Measurements from ENCODE around the gene ISM1. TPM values are rescaled to one million over a fixed set of nuclear protein-coding genes. Genes with fewer than 3 reads are reported as not detected.

The ISM1 gene
- total and polyA plus RNA-seq, 10 donors, result 0.46 to 19.5 (median 10.6) TPM

DNA sequence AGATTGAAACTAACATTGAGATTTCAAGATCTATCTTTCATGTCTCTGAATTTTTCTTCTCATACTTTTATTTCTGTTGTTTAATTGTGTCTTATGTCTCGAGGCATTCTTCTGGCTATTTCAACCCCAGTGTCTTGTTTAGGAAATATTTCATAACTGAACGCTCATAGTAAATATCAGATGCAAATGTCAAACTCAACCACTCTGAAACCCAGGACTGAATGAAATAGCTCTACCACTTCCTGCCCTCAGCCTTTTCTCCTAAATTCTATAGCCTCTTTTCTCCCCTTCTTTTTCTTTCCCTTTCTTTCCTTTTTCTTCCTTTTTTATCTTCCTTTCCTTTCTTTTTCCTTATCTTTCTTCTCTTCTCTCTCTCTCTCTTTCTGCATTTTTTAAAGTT, 7.7 kb downstream of the ISM1 start:
- intact Hi-C loops (cut with DNase I; ENCODE audit: low total_unique reads), result no loop called here
- Histone ChIP-seq H3K4me1 (peaks cover 0 to 6% (median 0%) of the 10 kb centered on the region in 6 donors), H3K4me3 (no peak overlapping the region), H3K36me3 (no peaks in the 10 kb centered on the region), H3K9me3 (peaks cover 0 to 7% (median 0%) of the 10 kb centered on the region in 8 donors), H3K27me3 (replicated peaks in 1 of 7) (peaks cover 0 to 12% (median 0%) of the 10 kb centered on the region in 7 donors), H3K27ac (no peak overlapping the region)
- DNase-seq, result no peak
- TF ChIP-seq POLR2A (IDR thresholded peaks at IDR 0.05) (no peak), POLR2AphosphoS5 (IDR thresholded peaks at IDR 0.05) (no peak)
- TF ChIP-seq, protein P1, sequence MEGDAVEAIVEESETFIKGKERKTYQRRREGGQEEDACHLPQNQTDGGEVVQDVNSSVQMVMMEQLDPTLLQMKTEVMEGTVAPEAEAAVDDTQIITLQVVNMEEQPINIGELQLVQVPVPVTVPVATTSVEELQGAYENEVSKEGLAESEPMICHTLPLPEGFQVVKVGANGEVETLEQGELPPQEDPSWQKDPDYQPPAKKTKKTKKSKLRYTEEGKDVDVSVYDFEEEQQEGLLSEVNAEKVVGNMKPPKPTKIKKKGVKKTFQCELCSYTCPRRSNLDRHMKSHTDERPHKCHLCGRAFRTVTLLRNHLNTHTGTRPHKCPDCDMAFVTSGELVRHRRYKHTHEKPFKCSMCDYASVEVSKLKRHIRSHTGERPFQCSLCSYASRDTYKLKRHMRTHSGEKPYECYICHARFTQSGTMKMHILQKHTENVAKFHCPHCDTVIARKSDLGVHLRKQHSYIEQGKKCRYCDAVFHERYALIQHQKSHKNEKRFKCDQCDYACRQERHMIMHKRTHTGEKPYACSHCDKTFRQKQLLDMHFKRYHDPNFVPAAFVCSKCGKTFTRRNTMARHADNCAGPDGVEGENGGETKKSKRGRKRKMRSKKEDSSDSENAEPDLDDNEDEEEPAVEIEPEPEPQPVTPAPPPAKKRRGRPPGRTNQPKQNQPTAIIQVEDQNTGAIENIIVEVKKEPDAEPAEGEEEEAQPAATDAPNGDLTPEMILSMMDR (IDR thresholded peaks at IDR 0.05 in 8 of 11, conservative IDR thresholded peaks at IDR 0.05 in 3 of 11), result no peak
- 54 to 68% (median 59%) methylated on average over 2 of the region's 2 CpGs for WGBS, 5 donors

DNA sequence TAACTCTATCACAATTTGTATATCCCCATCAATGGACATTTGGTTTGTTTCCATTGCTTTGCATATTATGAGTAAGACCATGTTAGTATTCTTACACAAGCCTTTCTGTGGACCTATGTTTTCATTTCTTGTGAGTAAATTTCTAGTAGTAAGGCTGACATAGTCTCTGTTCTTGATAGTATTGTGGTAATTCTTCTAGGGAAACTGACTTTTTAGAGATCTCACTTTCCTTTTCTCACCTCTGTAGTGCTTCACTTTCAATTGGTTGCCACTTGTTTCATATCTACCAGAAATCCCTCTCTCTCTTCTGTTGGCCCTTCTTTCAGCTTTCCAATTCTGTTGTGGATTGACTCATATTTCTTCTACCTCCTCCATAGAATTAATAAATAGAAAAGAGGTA, 8.5 kb downstream of the ISM1 start:
- no peaks in the 10 kb centered on the region for H3K36me3 ChIP-seq
- intact Hi-C loops (cut with DNase I; ENCODE audit: low total_unique reads), result no loop called here
- DNase-seq, result no peak

DNA sequence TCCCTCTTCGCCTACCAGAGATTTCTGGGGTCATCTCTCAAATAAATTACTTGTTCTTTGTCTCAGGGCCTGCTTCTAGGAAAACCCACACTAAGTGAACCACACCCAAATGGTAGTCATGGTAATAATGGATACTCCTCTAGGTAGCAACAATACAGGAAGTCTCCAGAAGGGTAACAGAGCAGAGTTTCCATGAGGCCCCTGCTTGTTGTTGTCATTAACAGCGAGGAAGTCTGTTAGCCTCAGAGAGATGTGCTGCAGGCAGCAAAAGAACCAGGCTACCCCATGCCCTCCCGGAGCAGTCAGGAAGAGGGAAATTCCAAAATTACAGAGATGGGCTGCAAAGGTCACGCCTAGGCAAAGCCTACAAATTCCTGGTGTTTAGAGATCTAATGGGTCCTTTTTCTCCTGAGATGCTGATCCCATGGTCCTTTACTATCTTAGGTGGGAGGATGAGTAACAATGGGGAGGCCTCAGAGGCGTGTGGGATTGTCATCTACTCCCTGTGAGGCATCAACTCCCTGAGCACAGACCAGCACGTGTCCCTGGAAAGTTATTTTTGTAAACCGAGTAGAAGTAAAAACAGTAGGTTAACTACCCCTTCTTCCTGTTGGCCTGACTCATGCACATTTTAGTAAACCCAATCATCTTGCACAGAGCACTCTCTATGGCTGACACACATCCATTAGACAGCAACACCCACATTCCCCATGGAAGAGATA, 10.1 kb downstream of the ISM1 start:
- H3K4me1 ChIP-seq, result peaks cover 0 to 6% (median 0%) of the 10 kb centered on the region in 6 donors
- H3K27ac ChIP-seq, result peak overlapping the region in 2 of 8 donors; percentile 2 to 56
- no peak for TF ChIP-seq POLR2A (IDR thresholded peaks at IDR 0.05)
- no peak for TF ChIP-seq POLR2AphosphoS5 (IDR thresholded peaks at IDR 0.05)
- TF ChIP-seq, protein P1 (IDR thresholded peaks at IDR 0.05 in 8 of 11, conservative IDR thresholded peaks at IDR 0.05 in 3 of 11), result no peak
- H3K36me3 ChIP-seq, result no peaks in the 10 kb centered on the region
- no peak overlapping the region for H3K4me3 ChIP-seq
- DNase-seq, result no peak
- peaks cover 0 to 4% (median 0%) of the 10 kb centered on the region in 7 donors for H3K27me3 ChIP-seq (replicated peaks in 1 of 7)
- intact Hi-C loops (cut with DNase I; ENCODE audit: low total_unique reads), result no loop called here
- 38 to 57% (median 50%) methylated on average over 7 of the region's 7 CpGs for WGBS, 5 donors
- peaks cover 0 to 6% (median 0%) of the 10 kb centered on the region in 8 donors for H3K9me3 ChIP-seq

More for the DNA sequence above, 8.5 kb downstream of the ISM1 start:
- H3K27me3 ChIP-seq (replicated peaks in 1 of 7), result peaks cover 0 to 7% (median 0%) of the 10 kb centered on the region in 7 donors
- peaks cover 0 to 6% (median 0%) of the 10 kb centered on the region in 6 donors for H3K4me1 ChIP-seq
- TF ChIP-seq POLR2A (IDR thresholded peaks at IDR 0.05) (no peak), POLR2AphosphoS5 (IDR thresholded peaks at IDR 0.05) (no peak)
- TF ChIP-seq, protein P1 (IDR thresholded peaks at IDR 0.05 in 8 of 11, conservative IDR thresholded peaks at IDR 0.05 in 3 of 11), result no peak
- H3K9me3 ChIP-seq, result peaks cover 0 to 7% (median 0%) of the 10 kb centered on the region in 8 donors
- no peak overlapping the region for H3K4me3 ChIP-seq
- no peak overlapping the region for H3K27ac ChIP-seq

DNA sequence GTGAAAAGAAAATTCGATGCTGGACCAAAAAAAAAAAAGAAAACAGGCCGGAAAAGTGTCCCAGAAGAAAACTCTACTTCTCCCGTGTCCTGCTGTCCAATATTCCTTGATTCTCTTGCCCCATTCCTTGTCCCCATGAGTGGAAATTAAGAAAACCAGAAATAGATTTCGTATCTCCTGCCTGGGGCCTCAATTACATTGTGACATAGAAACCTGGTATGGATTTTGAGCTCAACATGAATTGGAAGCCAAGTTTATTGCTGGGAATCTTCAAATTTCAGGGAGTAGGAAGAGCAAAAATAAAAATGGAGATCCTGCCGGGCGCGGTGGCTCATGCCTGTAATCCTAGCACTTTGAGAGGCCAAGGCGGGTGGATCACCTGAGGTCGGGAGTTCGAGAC, 11.9 kb downstream of the ISM1 start:
- Histone ChIP-seq H3K27me3 (replicated peaks in 1 of 7) (peaks cover 0 to 1% (median 0%) of the 10 kb centered on the region in 7 donors), H3K9me3 (no peaks in the 10 kb centered on the region), H3K27ac (no peak overlapping the region), H3K4me3 (no peak overlapping the region), H3K4me1 (peaks cover 0 to 6% (median 0%) of the 10 kb centered on the region in 6 donors), H3K36me3 (no peaks in the 10 kb centered on the region)
- no peak for DNase-seq
- 82 to 94% (median 85%) methylated on average over 10 of the region's 10 CpGs for WGBS, 5 donors
- intact Hi-C loops (cut with DNase I; ENCODE audit: low total_unique reads), result no loop called here
- TF ChIP-seq POLR2A (IDR thresholded peaks at IDR 0.05) (no peak), POLR2AphosphoS5 (IDR thresholded peaks at IDR 0.05) (no peak)
- TF ChIP-seq, protein P1 (IDR thresholded peaks at IDR 0.05 in 8 of 11, conservative IDR thresholded peaks at IDR 0.05 in 3 of 11), result no peak
